Neural cell (in vitro differentiated cells): ENCODE measurements around the gene MLC1.

Experiments used
- EP300 ChIP-seq: fragments of 450-650 bp; conservative IDR thresholded peaks from 2 replicates; pipeline ENCODE4 v1.6.1; 2014; ENCODE audit warnings: antibody characterized with exemption, mild to moderate bottlenecking, moderate library complexity; ENCODE audit not compliant: poor library complexity, severe bottlenecking
- POLR2AphosphoS5 ChIP-seq: IDR thresholded peaks from 2 replicates; pipeline ENCODE4 v1.6.1; 2012
- TF ChIP-seq, protein P1 (sequence below): fragments of 450-650 bp; IDR thresholded peaks from 2 replicates; pipeline ENCODE4 v1.5.1; 2014; ENCODE audit warnings: antibody characterized with exemption, mild to moderate bottlenecking, moderate library complexity; ENCODE audit not compliant: poor library complexity, severe bottlenecking
- TF ChIP-seq, protein P2 (sequence below): IDR thresholded peaks from 2 replicates; pipeline ENCODE4 v1.6.1; 2012; ENCODE audit warnings: borderline replicate concordance

DNA sequence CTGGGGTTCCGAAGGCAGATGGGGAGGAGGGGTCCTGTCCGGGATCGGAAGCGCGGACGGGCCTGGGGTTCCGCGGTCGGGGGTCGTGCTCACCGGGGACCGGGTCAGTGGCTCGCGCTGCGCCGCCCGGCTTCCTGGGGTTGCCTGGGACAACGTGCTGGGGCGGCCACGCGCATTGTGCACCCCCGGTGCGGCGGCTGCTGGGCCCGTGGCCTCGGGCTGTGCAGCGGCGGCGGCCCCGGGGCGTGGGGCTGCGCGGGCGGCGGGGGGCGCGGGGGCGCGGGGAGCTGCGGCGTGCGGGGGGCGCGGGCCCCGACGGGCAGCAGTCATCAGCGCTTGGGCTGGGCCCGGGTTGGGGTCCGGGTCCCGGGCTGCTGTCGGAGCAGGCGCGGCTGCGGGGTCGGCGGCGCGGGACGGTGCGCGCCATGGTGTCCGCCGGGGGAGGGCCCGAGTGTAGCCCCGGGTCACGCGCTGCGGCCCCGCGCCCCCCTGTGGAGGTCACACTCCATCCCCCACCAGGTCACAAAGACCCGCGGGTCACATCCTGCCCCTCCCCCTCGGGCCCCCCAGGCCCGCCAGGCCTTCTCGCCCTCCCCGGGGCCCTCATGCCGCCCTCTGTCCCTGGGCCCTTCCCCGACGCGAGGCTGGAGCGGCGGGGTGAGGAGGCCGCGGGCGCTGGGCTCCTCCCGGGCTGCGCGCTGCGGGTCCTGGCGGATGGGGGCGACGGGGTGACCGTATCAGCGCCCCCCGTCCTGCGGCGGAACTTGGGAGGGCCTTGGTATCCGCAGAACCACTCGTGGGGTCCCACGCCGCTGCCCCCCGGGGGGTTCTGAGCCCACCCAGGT is 26.9 kb downstream of the MLC1 start, which contains the start of gene TTLL8:
- TF ChIP-seq, protein P1, sequence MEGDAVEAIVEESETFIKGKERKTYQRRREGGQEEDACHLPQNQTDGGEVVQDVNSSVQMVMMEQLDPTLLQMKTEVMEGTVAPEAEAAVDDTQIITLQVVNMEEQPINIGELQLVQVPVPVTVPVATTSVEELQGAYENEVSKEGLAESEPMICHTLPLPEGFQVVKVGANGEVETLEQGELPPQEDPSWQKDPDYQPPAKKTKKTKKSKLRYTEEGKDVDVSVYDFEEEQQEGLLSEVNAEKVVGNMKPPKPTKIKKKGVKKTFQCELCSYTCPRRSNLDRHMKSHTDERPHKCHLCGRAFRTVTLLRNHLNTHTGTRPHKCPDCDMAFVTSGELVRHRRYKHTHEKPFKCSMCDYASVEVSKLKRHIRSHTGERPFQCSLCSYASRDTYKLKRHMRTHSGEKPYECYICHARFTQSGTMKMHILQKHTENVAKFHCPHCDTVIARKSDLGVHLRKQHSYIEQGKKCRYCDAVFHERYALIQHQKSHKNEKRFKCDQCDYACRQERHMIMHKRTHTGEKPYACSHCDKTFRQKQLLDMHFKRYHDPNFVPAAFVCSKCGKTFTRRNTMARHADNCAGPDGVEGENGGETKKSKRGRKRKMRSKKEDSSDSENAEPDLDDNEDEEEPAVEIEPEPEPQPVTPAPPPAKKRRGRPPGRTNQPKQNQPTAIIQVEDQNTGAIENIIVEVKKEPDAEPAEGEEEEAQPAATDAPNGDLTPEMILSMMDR = no peak
- TF ChIP-seq POLR2AphosphoS5 (no peak), EP300 (no peak)
- TF ChIP-seq, protein P2, sequence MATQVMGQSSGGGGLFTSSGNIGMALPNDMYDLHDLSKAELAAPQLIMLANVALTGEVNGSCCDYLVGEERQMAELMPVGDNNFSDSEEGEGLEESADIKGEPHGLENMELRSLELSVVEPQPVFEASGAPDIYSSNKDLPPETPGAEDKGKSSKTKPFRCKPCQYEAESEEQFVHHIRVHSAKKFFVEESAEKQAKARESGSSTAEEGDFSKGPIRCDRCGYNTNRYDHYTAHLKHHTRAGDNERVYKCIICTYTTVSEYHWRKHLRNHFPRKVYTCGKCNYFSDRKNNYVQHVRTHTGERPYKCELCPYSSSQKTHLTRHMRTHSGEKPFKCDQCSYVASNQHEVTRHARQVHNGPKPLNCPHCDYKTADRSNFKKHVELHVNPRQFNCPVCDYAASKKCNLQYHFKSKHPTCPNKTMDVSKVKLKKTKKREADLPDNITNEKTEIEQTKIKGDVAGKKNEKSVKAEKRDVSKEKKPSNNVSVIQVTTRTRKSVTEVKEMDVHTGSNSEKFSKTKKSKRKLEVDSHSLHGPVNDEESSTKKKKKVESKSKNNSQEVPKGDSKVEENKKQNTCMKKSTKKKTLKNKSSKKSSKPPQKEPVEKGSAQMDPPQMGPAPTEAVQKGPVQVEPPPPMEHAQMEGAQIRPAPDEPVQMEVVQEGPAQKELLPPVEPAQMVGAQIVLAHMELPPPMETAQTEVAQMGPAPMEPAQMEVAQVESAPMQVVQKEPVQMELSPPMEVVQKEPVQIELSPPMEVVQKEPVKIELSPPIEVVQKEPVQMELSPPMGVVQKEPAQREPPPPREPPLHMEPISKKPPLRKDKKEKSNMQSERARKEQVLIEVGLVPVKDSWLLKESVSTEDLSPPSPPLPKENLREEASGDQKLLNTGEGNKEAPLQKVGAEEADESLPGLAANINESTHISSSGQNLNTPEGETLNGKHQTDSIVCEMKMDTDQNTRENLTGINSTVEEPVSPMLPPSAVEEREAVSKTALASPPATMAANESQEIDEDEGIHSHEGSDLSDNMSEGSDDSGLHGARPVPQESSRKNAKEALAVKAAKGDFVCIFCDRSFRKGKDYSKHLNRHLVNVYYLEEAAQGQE = no peak
